GM10266 (cell line): Measurements from ENCODE around the gene ZNF385C.

ENCODE experiments used
- DNase-seq: peaks from one replicate; pipeline ENCODE4 v3.0.0; 2012; ENCODE audit errors: extremely low spot score
- TF ChIP-seq, protein P1 (sequence below): IDR thresholded peaks from 2 replicates; pipeline ENCODE4 v1.5.1; 2012; ENCODE audit warnings: mild to moderate bottlenecking, low read depth; ENCODE audit not compliant: control insufficient read depth, insufficient read depth; ENCODE audit errors: missing control alignments

Gene ZNF385C

DNA sequence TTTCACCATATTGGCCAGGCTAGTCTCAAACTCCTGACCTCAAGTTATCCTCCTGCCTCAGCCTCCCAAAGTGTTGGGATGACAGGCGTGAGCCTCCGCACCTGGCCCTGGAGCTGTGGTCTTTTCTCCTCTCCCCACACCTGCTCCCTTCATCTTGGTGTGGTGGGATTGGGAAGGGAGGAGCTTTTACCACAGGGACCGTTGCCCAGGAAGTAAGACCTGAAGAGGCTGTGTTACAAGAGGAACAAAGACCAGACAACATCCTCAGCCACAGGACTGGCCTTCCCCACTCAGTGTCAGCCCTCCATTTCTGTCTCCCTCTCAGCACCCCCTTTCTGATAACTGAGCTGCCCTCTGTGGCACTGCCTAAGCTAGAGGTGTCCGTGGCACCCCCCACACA is 38.5 kb downstream of the ZNF385C start:
- TF ChIP-seq, protein P1, sequence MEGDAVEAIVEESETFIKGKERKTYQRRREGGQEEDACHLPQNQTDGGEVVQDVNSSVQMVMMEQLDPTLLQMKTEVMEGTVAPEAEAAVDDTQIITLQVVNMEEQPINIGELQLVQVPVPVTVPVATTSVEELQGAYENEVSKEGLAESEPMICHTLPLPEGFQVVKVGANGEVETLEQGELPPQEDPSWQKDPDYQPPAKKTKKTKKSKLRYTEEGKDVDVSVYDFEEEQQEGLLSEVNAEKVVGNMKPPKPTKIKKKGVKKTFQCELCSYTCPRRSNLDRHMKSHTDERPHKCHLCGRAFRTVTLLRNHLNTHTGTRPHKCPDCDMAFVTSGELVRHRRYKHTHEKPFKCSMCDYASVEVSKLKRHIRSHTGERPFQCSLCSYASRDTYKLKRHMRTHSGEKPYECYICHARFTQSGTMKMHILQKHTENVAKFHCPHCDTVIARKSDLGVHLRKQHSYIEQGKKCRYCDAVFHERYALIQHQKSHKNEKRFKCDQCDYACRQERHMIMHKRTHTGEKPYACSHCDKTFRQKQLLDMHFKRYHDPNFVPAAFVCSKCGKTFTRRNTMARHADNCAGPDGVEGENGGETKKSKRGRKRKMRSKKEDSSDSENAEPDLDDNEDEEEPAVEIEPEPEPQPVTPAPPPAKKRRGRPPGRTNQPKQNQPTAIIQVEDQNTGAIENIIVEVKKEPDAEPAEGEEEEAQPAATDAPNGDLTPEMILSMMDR, result no peak
- DNase-seq, result no peak

DNA sequence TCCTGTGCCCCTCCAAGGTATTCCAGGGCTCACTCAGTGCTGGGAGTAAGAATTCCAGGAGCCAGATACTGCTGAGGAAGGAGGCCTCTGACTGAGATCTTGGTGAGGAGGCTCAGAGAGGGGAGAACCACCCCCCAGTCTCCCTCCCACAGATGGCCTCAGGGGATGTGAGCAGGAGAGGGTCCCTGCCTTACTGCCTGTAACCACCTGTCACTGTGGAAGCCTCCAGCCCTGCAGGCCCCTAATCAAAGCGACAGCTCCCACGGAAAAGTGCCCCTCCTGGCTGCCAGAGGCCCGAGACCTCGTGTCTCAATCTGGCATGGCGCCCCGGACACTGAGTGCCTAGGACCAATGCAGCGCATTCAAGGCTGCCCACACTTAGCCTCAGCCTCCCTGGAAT is 40.2 kb downstream of the ZNF385C start:
- TF ChIP-seq, protein P1, result no peak
- DNase-seq, result no peak

DNA sequence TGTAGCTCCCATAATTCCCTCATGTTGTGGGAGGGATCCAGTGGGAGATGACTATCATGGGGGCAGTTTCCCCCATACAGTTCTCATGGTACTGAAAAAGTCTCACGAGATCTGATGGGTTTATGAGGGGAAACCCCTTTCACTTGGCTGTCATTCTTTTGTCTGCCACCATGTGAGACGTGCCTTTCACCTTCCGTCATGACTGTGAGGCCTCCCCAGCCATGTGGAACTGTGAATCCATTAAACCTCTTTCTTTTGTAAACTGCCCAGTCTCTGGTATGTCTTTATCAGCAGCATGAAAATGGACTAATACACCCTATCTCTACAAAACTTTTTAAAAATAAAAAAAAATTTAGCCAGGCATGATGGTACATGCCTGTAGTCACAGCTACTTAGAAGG is 41.6 kb downstream of the ZNF385C start:
- TF ChIP-seq, protein P1, result no peak
- no peak for DNase-seq

DNA sequence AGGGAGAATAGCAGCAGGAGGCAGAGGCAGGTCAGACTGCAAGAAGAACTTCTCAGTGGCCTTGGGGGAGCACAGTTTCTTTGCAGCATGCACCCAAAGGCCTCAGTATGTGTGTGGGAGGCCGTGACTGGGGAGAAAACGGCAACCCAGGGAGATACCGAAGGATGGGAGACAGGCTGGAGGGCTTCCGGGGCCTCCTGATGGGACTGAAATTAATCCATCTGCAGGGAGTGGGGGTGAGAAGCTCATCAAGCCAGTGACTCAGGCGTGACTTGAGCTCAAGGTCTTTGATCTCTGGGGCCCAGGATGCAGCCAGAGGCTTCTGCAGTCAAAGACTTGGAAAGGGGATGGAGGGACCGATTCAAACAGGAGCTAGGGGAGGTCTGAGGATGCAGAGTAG is 42.8 kb downstream of the ZNF385C start:
- no peak for DNase-seq
- TF ChIP-seq, protein P1, result no peak

DNA sequence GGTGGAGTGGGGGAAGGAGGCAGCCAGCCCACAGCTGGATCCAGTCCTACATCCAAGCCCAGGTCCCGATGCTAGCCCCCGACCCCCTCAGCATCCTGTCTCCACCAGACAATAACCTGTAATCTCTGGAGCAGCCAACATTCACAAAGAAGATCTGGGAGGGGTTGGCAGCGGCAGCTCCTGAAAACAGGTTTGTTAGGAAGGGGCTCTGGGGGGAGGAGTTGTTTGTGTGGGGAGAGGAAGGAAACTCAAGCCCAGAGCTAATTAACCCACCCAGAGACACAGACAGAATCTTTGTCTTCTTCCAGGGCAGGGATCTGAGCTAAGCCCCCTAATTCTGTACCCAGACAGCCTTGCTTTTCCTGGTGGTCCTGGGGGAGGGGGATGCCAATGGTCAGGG is 43.2 kb downstream of the ZNF385C start:
- TF ChIP-seq, protein P1, result no peak
- no peak for DNase-seq

DNA sequence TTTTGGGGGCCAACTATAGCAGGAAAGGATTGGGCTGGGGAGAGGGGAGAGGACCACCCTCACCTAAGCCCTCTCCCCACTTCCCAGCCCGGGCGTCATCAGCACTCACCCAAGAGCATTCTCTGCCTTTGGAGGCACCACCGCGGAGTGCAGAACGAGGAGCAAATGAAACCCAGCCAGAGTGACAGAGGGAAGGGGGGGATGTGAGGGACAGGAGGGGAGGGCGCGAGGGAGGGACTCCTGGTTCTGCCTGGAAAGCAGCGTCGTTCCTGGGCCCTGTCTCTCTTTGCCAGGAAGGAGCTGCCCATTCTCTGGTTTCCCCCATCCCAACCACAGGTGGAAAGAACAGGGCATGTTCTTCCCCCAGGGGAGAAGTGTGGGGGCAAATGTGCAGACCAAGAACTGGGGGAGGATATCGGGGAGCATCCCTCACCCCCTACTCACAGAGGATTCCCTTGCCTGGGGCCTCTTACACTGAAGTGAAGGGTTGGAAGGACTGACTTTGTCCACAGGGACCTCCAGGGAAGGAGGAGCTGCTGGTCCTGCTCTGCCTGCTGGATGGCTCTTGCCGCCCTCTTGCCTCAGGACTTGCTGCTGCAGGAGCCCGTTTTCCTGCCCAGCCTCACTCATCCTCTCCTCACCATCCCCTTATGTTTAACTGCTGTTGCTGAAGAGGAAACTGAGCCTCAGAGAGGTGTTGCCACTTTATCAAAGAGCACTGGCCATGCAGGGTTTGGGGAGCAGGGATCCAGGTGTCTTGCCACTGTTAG is 44.4 kb downstream of the ZNF385C start:
- DNase-seq, result no peak
- TF ChIP-seq, protein P1, result no peak

DNA sequence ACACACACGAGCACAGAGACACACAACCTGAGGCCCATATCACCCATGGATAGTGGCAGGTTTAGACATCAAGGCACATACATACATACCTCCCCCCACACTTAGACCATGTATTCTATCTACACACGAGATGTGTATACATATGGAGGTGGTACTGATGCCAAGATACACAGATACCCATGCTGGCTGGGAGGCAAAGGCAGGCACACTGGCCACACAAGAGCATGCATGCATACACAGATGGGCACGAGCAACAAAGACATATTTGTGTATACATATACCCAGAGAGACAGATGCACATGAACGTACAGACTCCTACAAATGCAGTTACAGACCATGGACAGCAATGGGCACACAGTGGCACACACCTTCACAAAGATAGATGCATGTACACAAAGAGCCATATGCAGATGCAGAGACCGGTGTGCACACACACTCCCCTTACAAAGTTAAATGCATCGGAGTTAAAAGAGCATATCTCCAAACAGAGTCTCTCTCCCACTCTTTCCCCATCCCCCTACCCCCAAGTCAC is 45.9 kb downstream of the ZNF385C start:
- DNase-seq, result no peak
- TF ChIP-seq, protein P1, result no peak
